HEK293T (cell line): ENCODE results near the gene SEPTIN1.

Experiments
- CTCF ChIA-PET: fragments of 350-600 bp; formaldehyde crosslinking; extraction: SDS; loops from one replicate; lab custom pipeline; 2021; ENCODE audit warnings: antibody characterized with exemption, inconsistent platforms; lab: Yijun Ruan, JAX
- POLR2A ChIA-PET: fragments of 350-600 bp; formaldehyde crosslinking; extraction: SDS; loops from one replicate; lab custom pipeline; 2020; ENCODE audit warnings: antibody characterized with exemption, inconsistent platforms; lab: Yijun Ruan, JAX
- DNase-seq: peaks from one replicate; pipeline ENCODE4 v3.0.0; 2012; ENCODE audit warnings: mixed read lengths; ENCODE audit errors: extremely low spot score
- ARNT ChIP-seq: fragments of 450-650 bp; IDR thresholded peaks from 2 replicates; pipeline ENCODE4 v1.6.1; 2017; ENCODE audit warnings: mild to moderate bottlenecking
- BHLHE40 ChIP-seq: fragments of 450-650 bp; IDR thresholded peaks from 2 replicates; pipeline ENCODE4 v1.6.1; 2016; ENCODE audit warnings: mild to moderate bottlenecking, moderate library complexity, borderline replicate concordance
- CTBP1 ChIP-seq: fragments of 450-650 bp; IDR thresholded peaks from 2 replicates; pipeline ENCODE4 v1.6.1; 2016; ENCODE audit warnings: borderline replicate concordance
- ELF4 ChIP-seq: fragments of 450-650 bp; IDR thresholded peaks from 2 replicates; pipeline ENCODE4 v1.6.1; 2017; ENCODE audit warnings: antibody characterized with exemption
- FOXA1 ChIP-seq: fragments of 450-650 bp; IDR thresholded peaks from 2 replicates; pipeline ENCODE4 v1.6.1; 2016; ENCODE audit warnings: mild to moderate bottlenecking
- FOXK2 ChIP-seq: fragments of 450-650 bp; IDR thresholded peaks from 2 replicates; pipeline ENCODE4 v1.6.1; 2016; ENCODE audit warnings: mild to moderate bottlenecking
- FOXM1 ChIP-seq: fragments of 450-650 bp; IDR thresholded peaks from 2 replicates; pipeline ENCODE4 v1.6.1; 2017; ENCODE audit warnings: mild to moderate bottlenecking, borderline replicate concordance
- HDGF ChIP-seq: fragments of 450-650 bp; IDR thresholded peaks from 2 replicates; pipeline ENCODE4 v1.6.1; 2017; ENCODE audit warnings: antibody characterized with exemption, borderline replicate concordance
- L3MBTL2 ChIP-seq: fragments of 450-650 bp; conservative IDR thresholded peaks from 2 replicates; pipeline ENCODE4 v1.6.1; 2016; ENCODE audit warnings: mild to moderate bottlenecking
- LEF1 ChIP-seq: fragments of 450-650 bp; IDR thresholded peaks from 2 replicates; pipeline ENCODE4 v1.6.1; 2017; ENCODE audit warnings: mild to moderate bottlenecking, borderline replicate concordance
- NFRKB ChIP-seq: fragments of 450-650 bp; IDR thresholded peaks from 2 replicates; pipeline ENCODE4 v1.6.1; 2016; ENCODE audit warnings: mild to moderate bottlenecking, moderate library complexity
- SP1 ChIP-seq: fragments of 450-650 bp; IDR thresholded peaks from 2 replicates; pipeline ENCODE4 v1.6.1; 2017
- SUZ12 ChIP-seq: fragments of 450-650 bp; IDR thresholded peaks from 2 replicates; pipeline ENCODE4 v1.6.1; 2016; ENCODE audit warnings: mild to moderate bottlenecking
- TARDBP ChIP-seq: fragments of 450-650 bp; IDR thresholded peaks from 2 replicates; pipeline ENCODE4 v1.6.1; 2016
- ZNF384 ChIP-seq: fragments of 450-650 bp; IDR thresholded peaks from 2 replicates; pipeline ENCODE4 v1.6.1; 2016
- TF ChIP-seq, protein P1 (sequence below): fragments of 450-650 bp; IDR thresholded peaks from 2 replicates; pipeline ENCODE4 v1.6.1; 2016

Gene SEPTIN1

GRCh38 chr16:30380072-30380802, 2.1 kb downstream of the SEPTIN1 start:
- CTCF ChIA-PET, result no interaction called here
- no peak for TF ChIP-seq SP1
- TF ChIP-seq ELF4, result no peak
- no peak for TF ChIP-seq SUZ12
- TF ChIP-seq CTBP1, result no peak
- DNase-seq, result no peak
- POLR2A ChIA-PET, result interaction anchor here (0.8 to 9.4 kb wide), 5 partner anchors 9 to 27 kb away, joined by 3 to 75 read pairs (median 4); partner anchors contain the start of genes CD2BP2, ZNF48 and ZNF771

DNA sequence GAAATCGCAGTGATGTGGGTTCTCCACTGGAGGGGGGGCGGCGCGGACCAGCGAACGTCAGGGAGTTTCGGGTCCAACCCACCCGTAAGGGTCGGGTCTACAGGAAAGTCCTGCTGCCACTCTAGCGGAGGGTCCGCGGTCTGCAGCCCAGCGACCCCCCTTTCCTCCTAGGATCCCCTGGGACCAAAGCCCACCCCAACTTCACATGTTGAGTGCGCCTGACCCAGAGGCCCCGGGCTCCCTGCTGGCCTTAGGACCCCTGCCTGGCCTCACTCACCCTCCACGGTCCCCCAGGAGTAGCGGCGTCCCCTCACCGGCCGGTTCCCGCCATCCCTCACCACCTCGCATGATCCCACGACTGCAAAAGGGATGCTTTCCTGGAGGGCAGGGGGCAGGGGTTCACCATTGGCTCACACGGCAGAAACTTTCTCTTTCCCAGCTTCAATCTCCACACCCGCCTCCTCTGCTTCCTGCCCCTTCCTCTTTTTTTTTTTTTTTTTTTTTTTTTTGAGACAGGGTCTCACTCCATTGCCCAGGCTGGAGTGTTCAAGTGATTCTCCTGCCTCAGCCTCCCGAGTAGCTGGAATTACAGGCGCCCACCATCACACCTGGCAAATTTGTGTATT, 3.1 kb downstream of the SEPTIN1 start:
- CTCF ChIA-PET, result no interaction called here
- peak; percentile 65; the same call in 1 of the 2 replicates for TF ChIP-seq HDGF
- TF ChIP-seq TARDBP, result no peak
- no peak for DNase-seq
- POLR2A ChIA-PET, result interaction anchor here (1.7 to 9.4 kb wide), 6 partner anchors 10 to 28 kb away, joined by 4 to 75 read pairs (median 13); partner anchors contain the start of genes CD2BP2, ZNF48 and ZNF771

DNA sequence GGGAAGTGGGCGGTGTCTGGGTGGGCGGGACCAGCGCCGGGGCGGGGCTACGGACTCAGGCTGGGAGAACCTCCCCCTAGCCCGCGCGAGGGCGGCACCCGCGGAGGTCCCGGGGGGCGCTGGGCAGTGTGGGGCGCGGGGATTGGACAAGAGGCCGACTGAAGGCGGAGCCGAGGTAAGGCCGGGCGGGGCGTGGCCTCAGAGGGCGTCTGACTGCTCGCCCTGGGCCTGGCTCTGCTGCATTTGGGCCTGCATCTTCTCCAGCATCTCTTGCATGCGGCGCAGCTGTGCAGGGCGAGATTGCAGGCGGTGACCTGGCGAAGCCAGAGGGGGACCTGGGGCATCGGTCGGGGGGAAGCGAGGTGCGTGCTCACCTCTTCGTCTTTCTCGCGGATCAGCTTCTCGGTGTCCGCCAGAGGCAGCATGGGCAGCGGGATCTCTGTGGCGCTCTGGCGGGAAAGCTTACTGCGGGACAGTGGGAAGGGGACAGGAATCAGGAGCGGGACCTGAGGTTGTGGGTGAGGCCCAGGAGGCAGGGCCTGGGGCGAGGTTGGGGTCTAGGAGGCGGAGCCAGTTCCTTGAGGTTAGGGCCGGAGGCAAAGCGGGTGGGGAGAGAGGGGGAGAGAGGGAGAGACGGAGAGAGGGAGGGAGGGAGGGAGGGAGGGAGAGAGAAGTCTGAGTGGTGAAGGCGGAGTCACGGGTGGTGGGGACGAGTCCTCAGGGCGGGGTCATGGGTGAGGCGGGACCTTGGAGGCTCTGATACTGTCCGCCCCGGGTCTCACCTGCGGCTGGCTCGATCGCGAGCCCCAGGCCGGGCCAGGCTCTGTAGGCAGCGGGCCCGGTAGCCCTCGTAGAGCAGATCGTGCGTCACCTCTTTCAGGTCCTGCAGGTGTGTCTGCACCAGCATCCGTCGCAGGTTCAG, 3.9 kb downstream of the SEPTIN1 start:
- DNase-seq, result peak; percentile 100
- ChIA-PET POLR2A (interaction anchor here (0.7 to 9.4 kb wide), 19 partner anchors 10 to 574 kb away, joined by 3 to 75 read pairs (median 4); partner anchors contain the start of genes ALDOA, CD2BP2, DCTPP1 and TBX6), CTCF (interaction anchor here (0.6 to 2.0 kb wide), 3 partner anchors 17 to 236 kb away, joined by 4 to 6 read pairs (median 6); partner anchors contain the start of gene ZNF48)
- no peak for TF ChIP-seq ZNF384
- TF ChIP-seq BHLHE40, result no peak

DNA sequence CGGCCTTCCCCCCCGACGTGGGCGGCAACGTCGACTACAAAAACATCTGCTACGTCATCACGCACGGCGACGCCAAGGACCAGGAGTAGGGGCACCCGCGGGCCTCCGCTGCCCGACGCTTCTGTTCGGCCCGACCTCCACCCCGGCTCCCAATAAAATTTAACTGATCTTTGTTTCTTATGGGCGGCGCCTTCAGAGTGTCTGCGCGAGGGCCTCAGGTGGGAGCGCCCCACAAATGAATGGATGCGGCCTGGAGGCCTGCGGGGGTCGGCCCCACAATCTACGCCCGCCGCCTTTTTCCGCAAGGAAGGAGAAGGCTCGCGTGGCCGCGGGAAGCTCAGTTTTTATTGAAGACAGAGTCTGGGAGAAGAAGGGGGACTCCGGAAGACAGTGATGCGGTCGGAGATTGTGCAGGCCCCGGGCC, 4.5 kb downstream of the SEPTIN1 start:
- DNase-seq, result peak; percentile 88
- POLR2A ChIA-PET, result interaction anchor here (0.7 to 9.4 kb wide), 20 partner anchors 9 to 574 kb away, joined by 3 to 75 read pairs (median 4); partner anchors contain the start of genes ALDOA, CD2BP2, DCTPP1 and TBX6
- no peak for TF ChIP-seq NFRKB
- TF ChIP-seq, protein P1, sequence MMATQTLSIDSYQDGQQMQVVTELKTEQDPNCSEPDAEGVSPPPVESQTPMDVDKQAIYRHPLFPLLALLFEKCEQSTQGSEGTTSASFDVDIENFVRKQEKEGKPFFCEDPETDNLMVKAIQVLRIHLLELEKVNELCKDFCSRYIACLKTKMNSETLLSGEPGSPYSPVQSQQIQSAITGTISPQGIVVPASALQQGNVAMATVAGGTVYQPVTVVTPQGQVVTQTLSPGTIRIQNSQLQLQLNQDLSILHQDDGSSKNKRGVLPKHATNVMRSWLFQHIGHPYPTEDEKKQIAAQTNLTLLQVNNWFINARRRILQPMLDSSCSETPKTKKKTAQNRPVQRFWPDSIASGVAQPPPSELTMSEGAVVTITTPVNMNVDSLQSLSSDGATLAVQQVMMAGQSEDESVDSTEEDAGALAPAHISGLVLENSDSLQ, result no peak
- TF ChIP-seq BHLHE40, result no peak
- no peak for TF ChIP-seq SP1
- TF ChIP-seq FOXK2, result no peak
- no peak for TF ChIP-seq L3MBTL2
- CTCF ChIA-PET, result interaction anchor here (0.6 to 2.0 kb wide), 3 partner anchors 18 to 237 kb away, joined by 4 to 6 read pairs (median 6); partner anchors contain the start of gene ZNF48

DNA sequence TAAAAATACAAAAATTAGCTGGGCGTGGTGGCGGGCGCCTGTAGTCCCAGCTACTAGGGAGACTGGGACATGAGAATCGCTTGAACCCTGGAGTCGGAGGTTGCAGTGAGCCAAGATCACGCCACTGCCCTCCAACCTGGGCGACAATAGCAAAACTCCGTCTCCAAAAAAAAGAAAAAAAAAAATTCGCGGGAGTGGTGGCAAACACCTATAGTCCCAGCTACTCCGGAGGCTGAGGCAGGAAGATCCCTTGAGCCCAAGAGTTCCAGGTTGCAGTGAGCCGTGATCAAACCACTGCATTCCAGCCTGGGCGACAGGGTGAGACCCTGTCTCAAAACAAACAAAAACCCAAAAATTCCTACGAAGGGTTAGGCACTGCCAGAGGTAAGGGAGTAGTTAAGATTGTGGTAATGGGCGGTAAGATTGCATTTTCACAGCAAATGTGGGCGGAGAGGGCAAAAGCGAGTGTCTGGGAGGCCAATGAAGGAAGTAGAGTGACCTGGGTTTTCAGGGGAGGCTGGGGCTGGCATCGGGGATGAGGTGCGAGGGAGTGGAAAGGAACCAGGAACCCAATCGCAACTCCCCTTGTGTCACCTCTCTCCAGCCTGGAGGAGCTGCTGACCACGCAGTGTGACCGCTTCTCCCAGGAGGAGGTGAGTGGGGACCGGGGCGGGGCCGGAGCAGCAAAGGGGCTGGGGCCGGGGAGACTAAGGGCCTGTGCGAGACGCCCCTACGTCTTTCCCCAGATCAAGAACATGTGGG, 5.1 kb downstream of the SEPTIN1 start:
- CTCF ChIA-PET, result interaction anchor here (0.6 to 2.0 kb wide), 4 partner anchors 18 to 285 kb away, joined by 3 to 6 read pairs (median 5); partner anchors contain the start of gene ZNF48
- no peak for DNase-seq
- POLR2A ChIA-PET, result interaction anchor here (0.9 to 9.4 kb wide), 20 partner anchors 8 to 573 kb away, joined by 3 to 75 read pairs (median 6); partner anchors contain the start of genes ALDOA, CD2BP2, DCTPP1 and TBX6
- TF ChIP-seq CTBP1 (no peak), ARNT (no peak)

DNA sequence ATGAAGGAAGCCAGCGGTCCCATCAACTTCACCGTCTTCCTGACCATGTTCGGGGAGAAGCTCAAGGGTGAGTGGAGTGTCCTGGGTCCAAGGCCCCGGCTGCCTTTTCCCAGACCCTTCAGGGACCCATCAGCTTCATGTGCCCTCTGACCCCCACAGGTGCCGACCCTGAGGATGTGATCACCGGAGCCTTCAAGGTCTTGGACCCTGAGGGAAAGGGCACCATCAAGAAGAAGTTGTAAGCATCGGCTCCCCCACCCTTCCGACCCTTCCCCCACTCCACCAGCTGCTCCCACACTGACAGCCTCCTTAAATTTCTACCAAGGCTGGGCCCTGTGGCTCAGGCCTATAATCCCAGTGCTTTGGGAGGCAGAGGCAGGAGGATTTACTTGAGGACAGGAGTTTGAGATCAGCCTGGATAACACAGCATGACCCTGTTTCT, 5.9 kb downstream of the SEPTIN1 start:
- no peak for DNase-seq
- no peak for TF ChIP-seq FOXA1
- no peak for TF ChIP-seq NFRKB
- TF ChIP-seq CTBP1, result no peak
- TF ChIP-seq, protein P1, result no peak
- TF ChIP-seq ARNT, result no peak
- TF ChIP-seq SUZ12, result no peak
- no peak for TF ChIP-seq LEF1
- no peak for TF ChIP-seq HDGF
- no peak for TF ChIP-seq ELF4
- TF ChIP-seq TARDBP, result no peak
- no peak for TF ChIP-seq ZNF384
- TF ChIP-seq L3MBTL2, result no peak
- TF ChIP-seq SP1, result no peak
- TF ChIP-seq FOXM1, result no peak
- ChIA-PET CTCF (interaction anchor here (0.7 kb wide), 2 partner anchors 225 to 284 kb away, joined by 3 read pairs; no protein-coding TSS in a partner anchor), POLR2A (interaction anchor here (1.4 to 9.4 kb wide), 7 partner anchors 9 to 498 kb away, joined by 3 to 75 read pairs (median 7); partner anchors contain the start of genes ZNF48 and ZNF771)
